ENCODE results near the gene CEP350.

Gene CEP350

GRCh38 chr1:180136331-180136967 lies 181.8 kb downstream of the CEP350 start:
- no peaks in the 10 kb centered on the region for H3K79me2 ChIP-seq (ENCODE audit: control insufficient read depth, insufficient read depth, low read length)
- no CpG with 5 or more reads among the region's 4 CpGs for WGBS (ENCODE audit: extremely low coverage, insufficient coverage, low lambda C conversion rate)
- H4K5ac ChIP-seq (ENCODE audit: low read length), result no peak overlapping the region
- no peak overlapping the region for H2BK120ac ChIP-seq (ENCODE audit: low read depth, low read length)
- no peak overlapping the region for H3K18ac ChIP-seq (ENCODE audit: low read length)
- no peak overlapping the region for H3K9ac ChIP-seq (ENCODE audit: low read length)
- H3K27ac ChIP-seq (ENCODE audit: low read depth, low read length), result no peak overlapping the region
- no peak overlapping the region for H3K4me2 ChIP-seq (ENCODE audit: low read length)
- H3K4ac ChIP-seq (ENCODE audit: low read depth, low read length), result no peak overlapping the region
- no peaks in the 10 kb centered on the region for H3K27me3 ChIP-seq (ENCODE audit: insufficient read depth, low read length, poor library complexity)
- no peak overlapping the region for H4K8ac ChIP-seq (ENCODE audit: low read depth, low read length)
- H2BK5ac ChIP-seq (ENCODE audit: low read length), result no peak overlapping the region
- H3K56ac ChIP-seq (ENCODE audit: low read length), result no peak overlapping the region
- no peak for DNase-seq
- H3K79me1 ChIP-seq (ENCODE audit: low read length), result no peaks in the 10 kb centered on the region
- no peak overlapping the region for H3K23ac ChIP-seq (ENCODE audit: low read length)
- H2BK15ac ChIP-seq (replicated peaks; ENCODE audit: low read depth), result no peak overlapping the region
- H3K4me1 ChIP-seq (ENCODE audit: control insufficient read depth, low read depth, low read length), result no peaks in the 10 kb centered on the region
- no peak overlapping the region for H2AK5ac ChIP-seq (ENCODE audit: low read length)
- no peaks in the 10 kb centered on the region for H3K36me3 ChIP-seq (ENCODE audit: control insufficient read depth, insufficient read depth, low read length)
- no peak overlapping the region for H3K4me3 ChIP-seq (ENCODE audit: low read length)

GRCh38 chr1:180136968-180137356 lies 182.4 kb downstream of the CEP350 start:
- no peaks in the 10 kb centered on the region for H3K27me3 ChIP-seq (ENCODE audit: insufficient read depth, low read length, poor library complexity)
- H2AK5ac ChIP-seq (ENCODE audit: low read length), result no peak overlapping the region
- no peak overlapping the region for H3K56ac ChIP-seq (ENCODE audit: low read length)
- no peaks in the 10 kb centered on the region for H3K4me1 ChIP-seq (ENCODE audit: control insufficient read depth, low read depth, low read length)
- H3K4ac ChIP-seq (ENCODE audit: low read depth, low read length), result no peak overlapping the region
- H3K9ac ChIP-seq (ENCODE audit: low read length), result no peak overlapping the region
- no peak overlapping the region for H2BK120ac ChIP-seq (ENCODE audit: low read depth, low read length)
- no peaks in the 10 kb centered on the region for H3K79me2 ChIP-seq (ENCODE audit: control insufficient read depth, insufficient read depth, low read length)
- no peak overlapping the region for H3K4me2 ChIP-seq (ENCODE audit: low read length)
- H3K79me1 ChIP-seq (ENCODE audit: low read length), result no peaks in the 10 kb centered on the region
- no peak overlapping the region for H3K18ac ChIP-seq (ENCODE audit: low read length)
- no peaks in the 10 kb centered on the region for H3K36me3 ChIP-seq (ENCODE audit: control insufficient read depth, insufficient read depth, low read length)
- no peak overlapping the region for H2BK15ac ChIP-seq (replicated peaks; ENCODE audit: low read depth)
- DNase-seq, result no peak
- no peak overlapping the region for H3K4me3 ChIP-seq (ENCODE audit: low read length)
- H4K5ac ChIP-seq (ENCODE audit: low read length), result no peak overlapping the region
- no peak overlapping the region for H4K8ac ChIP-seq (ENCODE audit: low read depth, low read length)
- no peak overlapping the region for H2BK5ac ChIP-seq (ENCODE audit: low read length)
- H3K23ac ChIP-seq (ENCODE audit: low read length), result no peak overlapping the region
- H3K27ac ChIP-seq (ENCODE audit: low read depth, low read length), result no peak overlapping the region

- no peaks in the 10 kb centered on the region for H3K36me3 ChIP-seq (ENCODE audit: control insufficient read depth, insufficient read depth, low read length)
- no peak for DNase-seq
- H3K4me1 ChIP-seq (ENCODE audit: control insufficient read depth, low read depth, low read length), result no peaks in the 10 kb centered on the region
- H4K5ac ChIP-seq (ENCODE audit: low read length), result no peak overlapping the region
- no peak overlapping the region for H4K8ac ChIP-seq (ENCODE audit: low read depth, low read length)
- H3K9ac ChIP-seq (ENCODE audit: low read length), result no peak overlapping the region
- no peak overlapping the region for H3K4me3 ChIP-seq (ENCODE audit: low read length)
- no peak overlapping the region for H3K18ac ChIP-seq (ENCODE audit: low read length)
- no peaks in the 10 kb centered on the region for H3K79me2 ChIP-seq (ENCODE audit: control insufficient read depth, insufficient read depth, low read length)
- H2BK15ac ChIP-seq (replicated peaks; ENCODE audit: low read depth), result no peak overlapping the region
- H2BK120ac ChIP-seq (ENCODE audit: low read depth, low read length), result no peak overlapping the region
- H3K56ac ChIP-seq (ENCODE audit: low read length), result no peak overlapping the region
- no peak overlapping the region for H3K23ac ChIP-seq (ENCODE audit: low read length)
- no peak overlapping the region for H3K27ac ChIP-seq (ENCODE audit: low read depth, low read length)
- no peak overlapping the region for H2BK5ac ChIP-seq (ENCODE audit: low read length)
- no peaks in the 10 kb centered on the region for H3K79me1 ChIP-seq (ENCODE audit: low read length)
- no peaks in the 10 kb centered on the region for H3K27me3 ChIP-seq (ENCODE audit: insufficient read depth, low read length, poor library complexity)
- 100% methylated on average over 1 of the region's 2 CpGs for WGBS (ENCODE audit: extremely low coverage, insufficient coverage, low lambda C conversion rate)
- H3K4me2 ChIP-seq (ENCODE audit: low read length), result no peak overlapping the region
- H3K4ac ChIP-seq (ENCODE audit: low read depth, low read length), result no peak overlapping the region
- no peak overlapping the region for H2AK5ac ChIP-seq (ENCODE audit: low read length)
Measured at GRCh38 chr1:180137776-180138175, 183.2 kb downstream of the CEP350 start.

GRCh38 chr1:180141381-180141934 lies 186.8 kb downstream of the CEP350 start:
- Histone ChIP-seq H3K4me2 (ENCODE audit: low read length) (no peak overlapping the region), H3K4me3 (ENCODE audit: low read length) (no peak overlapping the region), H3K18ac (ENCODE audit: low read length) (no peak overlapping the region), H3K56ac (ENCODE audit: low read length) (no peak overlapping the region), H3K36me3 (ENCODE audit: control insufficient read depth, insufficient read depth, low read length) (no peaks in the 10 kb centered on the region), H3K9ac (ENCODE audit: low read length) (no peak overlapping the region), H2BK5ac (ENCODE audit: low read length) (no peak overlapping the region), H4K8ac (ENCODE audit: low read depth, low read length) (no peak overlapping the region), H2BK120ac (ENCODE audit: low read depth, low read length) (no peak overlapping the region), H2AK5ac (ENCODE audit: low read length) (no peak overlapping the region), H3K79me1 (ENCODE audit: low read length) (no peaks in the 10 kb centered on the region), H3K4me1 (ENCODE audit: control insufficient read depth, low read depth, low read length) (no peaks in the 10 kb centered on the region), H3K79me2 (ENCODE audit: control insufficient read depth, insufficient read depth, low read length) (no peaks in the 10 kb centered on the region), H3K27me3 (ENCODE audit: insufficient read depth, low read length, poor library complexity) (no peaks in the 10 kb centered on the region), H4K5ac (ENCODE audit: low read length) (no peak overlapping the region), H3K4ac (ENCODE audit: low read depth, low read length) (no peak overlapping the region), H2BK15ac (replicated peaks; ENCODE audit: low read depth) (no peak overlapping the region), H3K27ac (ENCODE audit: low read depth, low read length) (no peak overlapping the region), H3K23ac (ENCODE audit: low read length) (no peak overlapping the region)
- DNase-seq, result no peak
- no CpG with 5 or more reads among the region's 6 CpGs for WGBS (ENCODE audit: extremely low coverage, insufficient coverage, low lambda C conversion rate)

- WGBS (ENCODE audit: extremely low coverage, insufficient coverage, low lambda C conversion rate), result no CpG with 5 or more reads among the region's 3 CpGs
- DNase-seq, result no peak
- no peak overlapping the region for H3K56ac ChIP-seq (ENCODE audit: low read length)
- H3K4ac ChIP-seq (ENCODE audit: low read depth, low read length), result no peak overlapping the region
- no peak overlapping the region for H2BK120ac ChIP-seq (ENCODE audit: low read depth, low read length)
- H3K36me3 ChIP-seq (ENCODE audit: control insufficient read depth, insufficient read depth, low read length), result no peaks in the 10 kb centered on the region
- no peak overlapping the region for H4K5ac ChIP-seq (ENCODE audit: low read length)
- no peak overlapping the region for H4K8ac ChIP-seq (ENCODE audit: low read depth, low read length)
- no peak overlapping the region for H2BK5ac ChIP-seq (ENCODE audit: low read length)
- no peak overlapping the region for H3K18ac ChIP-seq (ENCODE audit: low read length)
- H3K79me1 ChIP-seq (ENCODE audit: low read length), result no peaks in the 10 kb centered on the region
- no peaks in the 10 kb centered on the region for H3K4me1 ChIP-seq (ENCODE audit: control insufficient read depth, low read depth, low read length)
- H3K4me2 ChIP-seq (ENCODE audit: low read length), result no peak overlapping the region
- H3K23ac ChIP-seq (ENCODE audit: low read length), result no peak overlapping the region
- no peaks in the 10 kb centered on the region for H3K79me2 ChIP-seq (ENCODE audit: control insufficient read depth, insufficient read depth, low read length)
- H3K4me3 ChIP-seq (ENCODE audit: low read length), result no peak overlapping the region
- no peak overlapping the region for H3K9ac ChIP-seq (ENCODE audit: low read length)
- H3K27ac ChIP-seq (ENCODE audit: low read depth, low read length), result no peak overlapping the region
- H2AK5ac ChIP-seq (ENCODE audit: low read length), result no peak overlapping the region
- no peaks in the 10 kb centered on the region for H3K27me3 ChIP-seq (ENCODE audit: insufficient read depth, low read length, poor library complexity)
- no peak overlapping the region for H2BK15ac ChIP-seq (replicated peaks; ENCODE audit: low read depth)
Measured at GRCh38 chr1:180143359-180143758, 188.7 kb downstream of the CEP350 start.

Measured in mesendoderm (in vitro differentiated cells).